ENCODE results near the gene RPTOR.

RPTOR gene

GRCh38 chr17:80855196-80855947 is 310.7 kb downstream of the RPTOR start:
- no peak for DNase-seq

GRCh38 chr17:80855948-80856862 is 311.6 kb downstream of the RPTOR start:
- no peak for DNase-seq

GRCh38 chr17:80856863-80857755 is 312.5 kb downstream of the RPTOR start:
- no peak for DNase-seq

GRCh38 chr17:80857756-80858171 is 313.1 kb downstream of the RPTOR start:
- DNase-seq: no peak

GRCh38 chr17:80858301-80859001 is 313.8 kb downstream of the RPTOR start:
- no peak for DNase-seq

- DNase-seq: no peak
Measured at GRCh38 chr17:80859002-80859941, 314.6 kb downstream of the RPTOR start.

GRCh38 chr17:80860101-80860671 is 315.5 kb downstream of the RPTOR start:
- DNase-seq: no peak

- no peak for DNase-seq
Measured at GRCh38 chr17:80860703-80861417, 316.2 kb downstream of the RPTOR start.

GRCh38 chr17:80861418-80861815 is 316.8 kb downstream of the RPTOR start:
- DNase-seq: peak; percentile 42 to 79 (median 43)

- peak; percentile 80 to 93 (median 81) for DNase-seq
Measured at GRCh38 chr17:80861892-80862291, 317.3 kb downstream of the RPTOR start.

- no peak for DNase-seq
Measured at GRCh38 chr17:80862481-80862961, 317.9 kb downstream of the RPTOR start.

- no peak for DNase-seq
Measured at GRCh38 chr17:80862978-80863377, 318.3 kb downstream of the RPTOR start.

- no peak for DNase-seq
Measured at GRCh38 chr17:80863626-80864025, 319.0 kb downstream of the RPTOR start.

- DNase-seq: no peak
Measured at GRCh38 chr17:80864751-80865150, 320.1 kb downstream of the RPTOR start.

GRCh38 chr17:80866050-80866793 is 321.6 kb downstream of the RPTOR start:
- DNase-seq: peak; percentile 58 to 80 (median 62)

- no peak for DNase-seq
Measured at GRCh38 chr17:80868022-80868609, 323.5 kb downstream of the RPTOR start.

GRCh38 chr17:80869481-80870145 is 325.0 kb downstream of the RPTOR start:
- DNase-seq: no peak

GRCh38 chr17:80870401-80870800 is 325.8 kb downstream of the RPTOR start:
- DNase-seq: no peak

Measured in NCI-H1417 (cell line).